Central memory CD4-positive, alpha-beta T cell (primary cell): ENCODE measurements around the gene HHIP.

Source experiments
- DNase-seq: peaks from one replicate; pipeline ENCODE4 v3.0.0; 2022

Gene HHIP

GRCh38 chr4:144709793-144710525 lies 64.0 kb downstream of the HHIP start:
- no peak for DNase-seq

GRCh38 chr4:144710526-144710912 lies 64.6 kb downstream of the HHIP start:
- no peak for DNase-seq

- no peak for DNase-seq
Observed at GRCh38 chr4:144711700-144712456, 65.9 kb downstream of the HHIP start.

- no peak for DNase-seq
Observed at GRCh38 chr4:144712775-144713174, 66.8 kb downstream of the HHIP start.

GRCh38 chr4:144714166-144714565 lies 68.2 kb downstream of the HHIP start:
- DNase-seq, result no peak

- no peak for DNase-seq
Observed at GRCh38 chr4:144715230-144715629, 69.3 kb downstream of the HHIP start.

GRCh38 chr4:144716778-144717177 lies 70.8 kb downstream of the HHIP start:
- DNase-seq, result no peak

GRCh38 chr4:144718958-144719512 lies 73.1 kb downstream of the HHIP start:
- no peak for DNase-seq

- no peak for DNase-seq
Observed at GRCh38 chr4:144720491-144720890, 74.5 kb downstream of the HHIP start.

- DNase-seq, result no peak
Observed at GRCh38 chr4:144721994-144722393, 76.0 kb downstream of the HHIP start.

GRCh38 chr4:144723471-144723870 lies 77.5 kb downstream of the HHIP start:
- no peak for DNase-seq

GRCh38 chr4:144729175-144729574 lies 83.2 kb downstream of the HHIP start:
- DNase-seq, result no peak

- DNase-seq, result no peak
Observed at GRCh38 chr4:144732584-144733428, 86.8 kb downstream of the HHIP start.

- DNase-seq, result no peak
Observed at GRCh38 chr4:144733566-144733965, 87.6 kb downstream of the HHIP start.

GRCh38 chr4:144734522-144734921 lies 88.6 kb downstream of the HHIP start:
- DNase-seq, result no peak

GRCh38 chr4:144738649-144739048 lies 92.7 kb downstream of the HHIP start:
- DNase-seq, result no peak

GRCh38 chr4:144739511-144740033 lies 93.6 kb downstream of the HHIP start:
- no peak for DNase-seq

GRCh38 chr4:144740316-144740715 lies 94.4 kb downstream of the HHIP start:
- no peak for DNase-seq

- no peak for DNase-seq
Observed at GRCh38 chr4:144748814-144749555, 103.0 kb downstream of the HHIP start.

GRCh38 chr4:144750348-144750747 lies 104.4 kb downstream of the HHIP start:
- no peak for DNase-seq

GRCh38 chr4:144754562-144755410 lies 108.8 kb downstream of the HHIP start:
- DNase-seq, result no peak
